ENCODE results near the gene RGS21. TPM values are rescaled to one million over a fixed set of nuclear protein-coding genes. Genes with fewer than 3 reads are reported as not detected.

The RGS21 gene
- polyA plus RNA-seq, 1 of the 3 experiments (the other 2 are of a cell fraction), result not detected

GRCh38 chr1:192343344-192343743 lies 26.6 kb downstream of the RGS21 start:
- H3K9me2 ChIP-seq, result no peaks in the 10 kb centered on the region
- 7% methylated on average over 3 of the region's 3 CpGs for WGBS (ENCODE audit: low lambda C conversion rate)
- no peak overlapping the region for H3K27ac ChIP-seq (ENCODE audit: low read depth in 2 of 2, low read length in 1 of 2)
- no peaks in the 10 kb centered on the region for H4K20me1 ChIP-seq (ENCODE audit: insufficient read depth)
- no peaks in the 10 kb centered on the region for H3F3A ChIP-seq (replicated peaks; ENCODE audit: insufficient read depth)
- no peak overlapping the region for H3K9ac ChIP-seq
- DNase-seq, result no peak
- H2AFZ ChIP-seq (ENCODE audit: low read depth), result no peak overlapping the region
- no peak overlapping the region for H3K4me3 ChIP-seq (ENCODE audit: low read depth in 2 of 2, low read length in 1 of 2)
- no peak overlapping the region for H3K4me2 ChIP-seq
- no peaks in the 10 kb centered on the region; a peak in 1 of 4 replicates for H3K4me1 ChIP-seq (ENCODE audit: control insufficient read depth in 1 of 2, insufficient read depth in 2 of 2, low read depth in 1 of 2, low read length in 1 of 2)
- H3K27me3 ChIP-seq (ENCODE audit: insufficient read depth), result no peaks in the 10 kb centered on the region
- H3K36me3 ChIP-seq (replicated peaks in 1 of 2; ENCODE audit: control insufficient read depth in 1 of 2, insufficient read depth in 2 of 2, low read length in 1 of 2), result no peaks in the 10 kb centered on the region
- POLR2A ChIA-PET, result no interaction called here
- no peaks in the 10 kb centered on the region for H3K79me2 ChIP-seq (ENCODE audit: insufficient read depth)
- CTCF ChIA-PET, result interaction anchor here (0.7 kb wide), 1 partner anchor 13 kb away, joined by 3 read pairs; no protein-coding TSS in a partner anchor
- no peaks in the 10 kb centered on the region for H3K9me3 ChIP-seq
- TF ChIP-seq TAF1 (IDR thresholded peaks at IDR 0.05; ENCODE audit: borderline replicate concordance, low read depth, low read length) (no peak), TEAD4 (IDR thresholded peaks at IDR 0.05; ENCODE audit: borderline replicate concordance, insufficient read depth) (no peak), RAD21 (IDR thresholded peaks at IDR 0.05; ENCODE audit: low read length) (no peak), SIN3A (IDR thresholded peaks at IDR 0.05; ENCODE audit: borderline replicate concordance, low read depth, low read length) (no peak), USF2 (IDR thresholded peaks at IDR 0.05; ENCODE audit: borderline replicate concordance, low read depth, low read length) (no peak), YY1 (IDR thresholded peaks at IDR 0.05; ENCODE audit: low read depth) (no peak), NRF1 (IDR thresholded peaks at IDR 0.05; ENCODE audit: low read depth, low read length) (no peak), FOXJ3 (CRISPR knock-in tag; IDR thresholded peaks at IDR 0.05) (no peak)
- TF ChIP-seq, protein P1, sequence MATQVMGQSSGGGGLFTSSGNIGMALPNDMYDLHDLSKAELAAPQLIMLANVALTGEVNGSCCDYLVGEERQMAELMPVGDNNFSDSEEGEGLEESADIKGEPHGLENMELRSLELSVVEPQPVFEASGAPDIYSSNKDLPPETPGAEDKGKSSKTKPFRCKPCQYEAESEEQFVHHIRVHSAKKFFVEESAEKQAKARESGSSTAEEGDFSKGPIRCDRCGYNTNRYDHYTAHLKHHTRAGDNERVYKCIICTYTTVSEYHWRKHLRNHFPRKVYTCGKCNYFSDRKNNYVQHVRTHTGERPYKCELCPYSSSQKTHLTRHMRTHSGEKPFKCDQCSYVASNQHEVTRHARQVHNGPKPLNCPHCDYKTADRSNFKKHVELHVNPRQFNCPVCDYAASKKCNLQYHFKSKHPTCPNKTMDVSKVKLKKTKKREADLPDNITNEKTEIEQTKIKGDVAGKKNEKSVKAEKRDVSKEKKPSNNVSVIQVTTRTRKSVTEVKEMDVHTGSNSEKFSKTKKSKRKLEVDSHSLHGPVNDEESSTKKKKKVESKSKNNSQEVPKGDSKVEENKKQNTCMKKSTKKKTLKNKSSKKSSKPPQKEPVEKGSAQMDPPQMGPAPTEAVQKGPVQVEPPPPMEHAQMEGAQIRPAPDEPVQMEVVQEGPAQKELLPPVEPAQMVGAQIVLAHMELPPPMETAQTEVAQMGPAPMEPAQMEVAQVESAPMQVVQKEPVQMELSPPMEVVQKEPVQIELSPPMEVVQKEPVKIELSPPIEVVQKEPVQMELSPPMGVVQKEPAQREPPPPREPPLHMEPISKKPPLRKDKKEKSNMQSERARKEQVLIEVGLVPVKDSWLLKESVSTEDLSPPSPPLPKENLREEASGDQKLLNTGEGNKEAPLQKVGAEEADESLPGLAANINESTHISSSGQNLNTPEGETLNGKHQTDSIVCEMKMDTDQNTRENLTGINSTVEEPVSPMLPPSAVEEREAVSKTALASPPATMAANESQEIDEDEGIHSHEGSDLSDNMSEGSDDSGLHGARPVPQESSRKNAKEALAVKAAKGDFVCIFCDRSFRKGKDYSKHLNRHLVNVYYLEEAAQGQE (IDR thresholded peaks at IDR 0.05; ENCODE audit: low read depth, low read length), result no peak

DNA sequence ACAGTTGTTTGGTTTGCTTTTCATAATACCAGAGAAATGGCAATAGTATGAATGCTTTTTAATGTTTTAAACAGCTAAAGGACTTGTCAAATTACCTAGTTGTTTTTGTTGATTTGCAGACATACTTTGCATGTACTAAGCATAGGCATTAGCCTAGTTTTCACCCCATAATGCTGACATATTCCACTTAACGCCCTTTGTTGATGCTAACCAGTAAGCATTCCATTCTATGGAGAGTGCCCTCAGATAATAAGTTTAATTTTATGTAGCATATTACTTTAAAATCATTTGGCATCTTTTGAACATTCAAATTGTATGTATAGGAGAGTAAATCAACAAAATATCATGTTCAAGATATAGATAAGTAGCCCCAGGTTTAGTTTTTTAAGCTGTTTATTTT lies 32.5 kb downstream of the RGS21 start:
- Histone ChIP-seq H3K27ac (ENCODE audit: low read depth in 2 of 2, low read length in 1 of 2) (no peak overlapping the region), H2AFZ (ENCODE audit: low read depth) (no peak overlapping the region), H3K4me3 (ENCODE audit: low read depth in 2 of 2, low read length in 1 of 2) (no peak overlapping the region), H3K79me2 (ENCODE audit: insufficient read depth) (no peaks in the 10 kb centered on the region), H3K4me1 (ENCODE audit: control insufficient read depth in 1 of 2, insufficient read depth in 2 of 2, low read depth in 1 of 2, low read length in 1 of 2) (no peaks in the 10 kb centered on the region), H3K36me3 (replicated peaks in 1 of 2; ENCODE audit: control insufficient read depth in 1 of 2, insufficient read depth in 2 of 2, low read length in 1 of 2) (peaks cover 0 to 7% of the 10 kb centered on the region in 2 experiments), H3K9me2 (peaks cover 5% of the 10 kb centered on the region; the same call in 1 of the 2 replicates), H3K4me2 (no peak overlapping the region), H4K20me1 (ENCODE audit: insufficient read depth) (no peaks in the 10 kb centered on the region), H3K9ac (no peak overlapping the region), H3F3A (replicated peaks; ENCODE audit: insufficient read depth) (no peaks in the 10 kb centered on the region), H3K27me3 (ENCODE audit: insufficient read depth) (peaks cover 4% of the 10 kb centered on the region; the same call in 1 of the 2 replicates), H3K9me3 (no peaks in the 10 kb centered on the region)
- DNase-seq, result no peak
- ChIA-PET POLR2A (no interaction called here), CTCF (no interaction called here)
- WGBS (ENCODE audit: low lambda C conversion rate), result 3% methylated on average over 1 of the region's 1 CpG
- TF ChIP-seq FOXM1 (IDR thresholded peaks at IDR 0.05; ENCODE audit: low read depth) (no peak), NRF1 (IDR thresholded peaks at IDR 0.05; ENCODE audit: low read depth, low read length) (no peak), FOXJ3 (CRISPR knock-in tag; IDR thresholded peaks at IDR 0.05) (no peak), MXI1 (IDR thresholded peaks at IDR 0.05; ENCODE audit: low read depth, low read length) (no peak)
- TF ChIP-seq, protein P2, sequence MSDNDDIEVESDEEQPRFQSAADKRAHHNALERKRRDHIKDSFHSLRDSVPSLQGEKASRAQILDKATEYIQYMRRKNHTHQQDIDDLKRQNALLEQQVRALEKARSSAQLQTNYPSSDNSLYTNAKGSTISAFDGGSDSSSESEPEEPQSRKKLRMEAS (IDR thresholded peaks at IDR 0.05; ENCODE audit: low read depth), result no peak

Data from SK-N-SH (cell line).